HG03280 (cell line): ENCODE measurements around the gene TAPT1.

Experiments used
- ATAC-seq: cut with Tn5 transposase; IDR thresholded peaks from one replicate; pipeline ENCODE4 v1.9.1; 2021; ENCODE audit warnings: mild to moderate bottlenecking, moderate library complexity; ENCODE audit not compliant: unreplicated experiment

Gene TAPT1

DNA sequence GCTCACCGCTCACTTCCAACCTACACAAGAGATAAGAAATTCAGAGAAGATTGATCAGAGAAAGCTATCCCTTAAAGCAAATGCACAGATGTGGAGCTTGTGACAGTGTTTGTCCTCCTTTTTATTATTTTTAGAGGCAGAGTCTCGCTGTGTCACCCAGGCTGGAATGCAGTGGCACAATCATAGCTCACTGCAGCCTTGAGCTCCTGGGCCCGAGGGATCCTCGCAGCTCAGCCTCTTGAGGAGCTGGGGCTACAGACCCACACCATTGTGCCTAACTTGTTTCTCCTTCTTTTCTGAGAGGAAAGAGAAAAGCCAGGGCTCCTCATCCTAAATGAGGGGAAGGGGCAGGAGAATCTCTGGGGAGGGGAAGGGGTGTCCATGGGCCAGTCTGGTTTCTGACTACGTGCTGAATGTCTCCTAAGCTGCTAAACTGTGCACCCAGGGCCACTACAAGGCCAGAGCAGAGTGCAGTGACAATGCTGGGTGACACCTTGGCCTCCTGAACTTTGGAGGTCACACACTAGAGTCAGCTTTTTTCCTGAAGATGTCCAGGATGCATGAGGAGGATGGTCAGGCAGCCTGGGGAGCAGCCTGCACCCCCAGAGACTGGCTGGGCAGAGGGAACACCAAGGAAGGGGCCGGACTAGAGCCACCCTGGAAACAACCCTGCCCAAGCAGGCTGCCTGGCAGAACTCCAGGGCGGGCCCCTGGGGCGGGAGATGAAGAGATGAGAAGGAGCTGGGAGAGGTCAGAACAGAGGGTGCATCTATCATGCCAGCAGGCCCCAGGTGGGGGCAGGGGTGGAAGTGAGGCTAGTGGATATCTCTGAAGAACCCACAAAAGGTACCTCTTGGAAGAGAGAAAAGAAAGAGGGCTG lies 87.0 kb downstream of the TAPT1 start:
- ATAC-seq: no peak

- ATAC-seq: no peak
Measured at GRCh38 chr4:16136827-16137226, 89.4 kb downstream of the TAPT1 start.

- ATAC-seq: no peak
Measured at GRCh38 chr4:16136311-16136710, 90.0 kb downstream of the TAPT1 start.

- ATAC-seq: no peak
Measured at GRCh38 chr4:16133406-16133805, 92.9 kb downstream of the TAPT1 start.

DNA sequence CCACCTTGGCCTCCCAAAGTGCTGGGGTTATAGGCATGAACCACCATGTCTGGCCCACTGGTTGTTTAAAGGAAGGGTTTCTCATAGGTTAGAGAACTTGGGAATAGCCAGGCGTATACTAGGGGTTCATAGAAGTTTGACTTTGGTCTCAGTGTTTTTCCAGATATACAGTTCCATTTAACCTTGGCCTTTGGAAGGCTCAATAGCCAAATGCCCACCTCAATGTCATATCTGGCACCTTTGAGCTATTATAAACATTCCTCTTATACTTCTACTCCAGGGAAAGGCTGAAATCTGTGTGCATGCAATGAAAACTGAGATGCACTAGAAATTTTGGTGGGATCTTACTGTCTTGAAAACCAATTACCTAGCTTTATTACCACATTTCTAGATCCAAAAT lies 95.0 kb downstream of the TAPT1 start:
- ATAC-seq: no peak

- ATAC-seq: no peak
Measured at GRCh38 chr4:16129336-16129735, 96.9 kb downstream of the TAPT1 start.

DNA sequence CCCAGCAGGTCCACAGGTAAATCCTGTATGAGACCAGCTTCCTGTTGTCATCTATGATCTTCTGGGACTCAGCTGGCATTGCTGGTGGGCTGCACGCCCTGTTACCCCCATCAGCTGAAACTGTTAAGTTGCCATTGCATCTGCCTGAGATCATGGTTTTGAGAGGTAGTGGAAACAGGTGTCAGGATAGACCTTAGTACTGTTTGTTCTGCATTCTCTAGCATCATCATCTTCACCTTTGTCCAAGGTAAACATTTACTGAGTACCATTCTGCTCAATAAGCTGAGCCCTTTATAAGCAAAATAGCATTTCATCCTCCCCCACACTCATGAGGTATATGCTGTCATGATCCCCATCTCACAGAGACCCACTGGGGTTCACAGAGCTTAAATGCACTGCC lies 99.6 kb downstream of the TAPT1 start:
- ATAC-seq: no peak

GRCh38 chr4:16125571-16126445 lies 100.5 kb downstream of the TAPT1 start:
- ATAC-seq: no peak

GRCh38 chr4:16124232-16124631 lies 102.0 kb downstream of the TAPT1 start:
- ATAC-seq: no peak

DNA sequence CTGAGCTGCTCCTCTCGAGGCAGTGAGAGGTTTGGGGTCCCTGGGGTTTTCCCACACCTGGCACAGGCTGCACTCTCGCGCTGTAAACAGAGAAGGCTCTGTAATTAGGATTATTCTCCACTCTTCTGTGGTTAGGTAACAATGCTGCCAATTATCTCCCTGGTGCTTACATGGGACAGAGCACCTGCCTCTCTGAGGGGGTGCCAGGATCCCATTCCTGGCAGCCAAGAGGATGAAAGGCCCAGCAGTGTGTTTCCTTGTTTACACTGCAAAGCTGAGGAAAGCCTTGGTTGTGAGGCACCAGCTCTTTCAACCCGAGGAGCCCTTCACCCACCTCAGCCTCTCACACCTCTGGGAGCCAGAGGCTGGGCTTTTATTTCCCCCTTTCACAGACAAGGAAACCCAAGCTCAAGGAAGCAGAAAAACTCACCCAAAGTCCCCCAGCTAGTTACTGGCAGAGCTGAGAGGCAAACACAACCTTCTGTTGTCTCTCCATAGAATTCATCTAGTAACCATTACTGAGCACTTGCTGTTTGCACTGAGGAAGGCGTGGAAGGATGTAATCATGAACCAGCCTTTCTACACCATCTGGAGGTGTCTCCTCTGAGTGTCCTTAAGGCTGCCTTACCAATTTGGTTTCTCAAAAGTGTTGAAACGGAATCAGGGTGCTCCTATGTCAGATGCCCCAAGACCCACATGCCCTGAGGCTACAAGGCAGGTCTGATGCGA lies 102.8 kb downstream of the TAPT1 start:
- no peak for ATAC-seq

- no peak for ATAC-seq
Measured at GRCh38 chr4:16122784-16123183, 103.5 kb downstream of the TAPT1 start.

- ATAC-seq: no peak
Measured at GRCh38 chr4:16122308-16122711, 104.0 kb downstream of the TAPT1 start.

DNA sequence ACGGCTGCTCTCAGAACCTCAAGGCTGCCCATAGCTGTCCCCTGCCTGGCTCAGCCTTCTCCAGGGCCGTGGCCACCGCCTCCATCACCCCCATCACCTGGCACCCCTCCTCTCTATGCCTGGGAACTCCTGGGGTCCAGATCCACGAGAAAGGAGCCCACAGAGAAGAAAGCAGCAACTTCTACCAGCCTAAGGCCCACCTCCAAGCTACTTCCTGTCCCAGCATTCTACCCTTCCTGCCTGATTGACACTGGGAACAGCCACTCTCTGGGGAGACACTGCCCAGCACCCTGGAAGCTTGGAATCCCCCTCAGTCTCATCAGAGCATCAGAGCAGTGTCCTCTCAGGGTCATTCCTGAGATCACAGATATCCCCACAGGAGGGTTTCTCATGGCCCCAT lies 105.6 kb downstream of the TAPT1 start:
- no peak for ATAC-seq

GRCh38 chr4:16119981-16120380 lies 106.3 kb downstream of the TAPT1 start:
- ATAC-seq: no peak

GRCh38 chr4:16118090-16118489 lies 108.2 kb downstream of the TAPT1 start:
- ATAC-seq: no peak

GRCh38 chr4:16117164-16117563 lies 109.1 kb downstream of the TAPT1 start:
- ATAC-seq: no peak

DNA sequence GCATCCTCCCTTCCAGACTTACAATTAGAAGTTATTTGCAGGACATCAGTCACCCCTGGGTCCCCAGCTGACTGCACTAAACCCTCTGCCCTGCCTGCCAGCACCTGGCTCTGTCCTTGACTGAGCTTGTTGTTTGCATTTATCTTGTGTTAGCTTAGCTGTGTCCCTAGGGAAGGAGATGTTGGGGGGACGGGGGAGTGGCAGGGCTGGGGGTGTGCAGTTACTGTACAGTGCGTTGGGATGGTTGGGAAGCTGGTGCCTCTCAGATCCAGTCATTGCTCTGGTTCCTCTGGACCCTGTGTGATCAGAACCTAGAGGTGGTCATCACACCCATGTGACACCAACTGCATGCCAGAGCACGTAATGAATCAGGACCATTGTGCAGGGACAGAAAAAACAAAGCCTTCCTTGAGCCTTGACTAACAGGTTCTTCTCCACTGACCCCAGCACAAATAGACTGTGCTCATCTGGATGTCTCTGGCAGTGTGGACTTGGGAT lies 109.7 kb downstream of the TAPT1 start:
- ATAC-seq: no peak

GRCh38 chr4:16116019-16116418 lies 110.3 kb downstream of the TAPT1 start:
- ATAC-seq: no peak

GRCh38 chr4:16114546-16114945 lies 111.7 kb downstream of the TAPT1 start:
- no peak for ATAC-seq

GRCh38 chr4:16113741-16114140 lies 112.5 kb downstream of the TAPT1 start:
- ATAC-seq: no peak

DNA sequence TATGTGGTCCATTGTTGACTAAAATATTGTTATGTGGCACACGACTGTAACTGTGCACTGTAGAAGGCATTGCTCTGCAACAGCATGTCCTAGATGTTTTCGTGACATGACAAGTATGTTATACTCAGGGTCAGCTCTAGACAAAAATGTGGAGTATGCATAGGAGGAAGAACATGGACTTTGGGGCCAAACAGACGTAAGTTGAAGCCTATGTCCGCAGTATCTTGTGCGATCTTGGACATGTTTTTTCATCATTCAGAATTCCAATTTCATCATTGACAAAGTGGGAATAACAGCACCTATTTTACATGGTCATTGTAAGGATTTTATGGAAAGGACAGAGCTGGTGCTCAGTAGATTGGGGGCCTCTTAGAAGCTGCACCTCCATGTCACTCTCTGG lies 114.7 kb downstream of the TAPT1 start:
- no peak for ATAC-seq
